HPDE6-E6E7 (cell line): ENCODE results near the gene TRIM24.
"Not testable (repeated sequence)": the region's sequence is repeated elsewhere in the genome, so short reads cannot be mapped to it uniquely, and the experiment has no call there.

ENCODE experiments used
- DNase-seq: peaks from one replicate; pipeline ENCODE4 v3.0.0; 2011; ENCODE audit warnings: missing footprints; ENCODE audit errors: extremely low spot score

The TRIM24 gene

GRCh38 chr7:138460649-138461607, 869 bp downstream of the TRIM24 start:
- peak; percentile 26 for DNase-seq

- not testable (repeated sequence) for DNase-seq
Measured at GRCh38 chr7:138463291-138463618, 3.2 kb downstream of the TRIM24 start.

GRCh38 chr7:138465046-138465445, 5.0 kb downstream of the TRIM24 start:
- no peak for DNase-seq

- DNase-seq = not testable (repeated sequence)
Measured at GRCh38 chr7:138466069-138466756, 6.2 kb downstream of the TRIM24 start.

GRCh38 chr7:138468244-138469123, 8.4 kb downstream of the TRIM24 start:
- DNase-seq = no peak

GRCh38 chr7:138470391-138471157, 10.5 kb downstream of the TRIM24 start:
- DNase-seq = no peak

- no peak for DNase-seq
Measured at GRCh38 chr7:138472292-138473079, 12.4 kb downstream of the TRIM24 start.

GRCh38 chr7:138475377-138475776, 15.3 kb downstream of the TRIM24 start:
- no peak for DNase-seq

- no peak for DNase-seq
Measured at GRCh38 chr7:138477081-138477578, 17.1 kb downstream of the TRIM24 start.

- no peak for DNase-seq
Measured at GRCh38 chr7:138477581-138477980, 17.5 kb downstream of the TRIM24 start.

- no peak for DNase-seq
Measured at GRCh38 chr7:138478499-138478908, 18.4 kb downstream of the TRIM24 start.

GRCh38 chr7:138480527-138480926, 20.5 kb downstream of the TRIM24 start:
- no peak for DNase-seq

GRCh38 chr7:138481447-138482380, 21.7 kb downstream of the TRIM24 start:
- DNase-seq = no peak

GRCh38 chr7:138483531-138483930, 23.5 kb downstream of the TRIM24 start:
- no peak for DNase-seq

GRCh38 chr7:138485508-138485907, 25.4 kb downstream of the TRIM24 start:
- DNase-seq = not testable (repeated sequence)

GRCh38 chr7:138489139-138489538, 29.1 kb downstream of the TRIM24 start:
- DNase-seq = not testable (repeated sequence)

GRCh38 chr7:138491612-138492386, 31.7 kb downstream of the TRIM24 start:
- no peak for DNase-seq

- no peak for DNase-seq
Measured at GRCh38 chr7:138492423-138492822, 32.4 kb downstream of the TRIM24 start.
